MCF 10A (cell line): ENCODE results near the gene SMYD5. TPM values are rescaled to one million over a fixed set of nuclear protein-coding genes. Genes with fewer than 3 reads are reported as not detected.
A peak's percentile ranks its signal among the peaks of the same experiment; 100 is the strongest.
"Not testable (repeated sequence)": the region's sequence is repeated elsewhere in the genome, so short reads cannot be mapped to it uniquely, and the experiment has no call there.

Source experiments
- BruUV-seq: library from RNA; stranded (reverse); fragments of 400-500 nt; replicated peaks from 2 replicates; lab custom pipeline; 2021; lab: Mats Ljungman, UMichigan
- CTCF ChIA-PET: fragments of 300-600 bp; sonication (Branson Sonifier 250); formaldehyde crosslinking; extraction: SDS; loops from one replicate; lab custom pipeline; 2021; ENCODE audit warnings: antibody characterized with exemption, inconsistent platforms; lab: Yijun Ruan, JAX
- POLR2A ChIA-PET: fragments of 300-600, 350-650 bp; sonication (Branson Sonifier 250); formaldehyde crosslinking; extraction: SDS; loops from one replicate; lab custom pipeline; 2020; ENCODE audit warnings: antibody characterized with exemption, inconsistent platforms; lab: Yijun Ruan, JAX
- DNase-seq: peaks from one replicate; pipeline ENCODE4 v3.0.0-alpha.2; 2018; ENCODE audit not compliant: unreplicated experiment
- H3K27ac Mint-ChIP-seq: one replicate; pipeline ENCODE4 v1.8.0; 2022; ENCODE audit warnings: mild to moderate bottlenecking, low read depth, mixed read lengths; ENCODE audit not compliant: unreplicated experiment
- H3K27me3 Mint-ChIP-seq: one replicate; pipeline ENCODE4 v1.8.0; 2022; ENCODE audit warnings: mixed read lengths; ENCODE audit not compliant: insufficient read depth, unreplicated experiment
- H3K36me3 Mint-ChIP-seq: one replicate; pipeline ENCODE4 v1.8.0; 2022; ENCODE audit warnings: mild to moderate bottlenecking, moderate library complexity, mixed read lengths; ENCODE audit not compliant: insufficient read depth, unreplicated experiment
- H3K4me1 Mint-ChIP-seq: one replicate; pipeline ENCODE4 v1.8.0; 2022; ENCODE audit warnings: mixed read lengths; ENCODE audit not compliant: insufficient read depth, unreplicated experiment
- H3K4me3 Mint-ChIP-seq: one replicate; pipeline ENCODE4 v1.8.0; 2022; ENCODE audit warnings: mild to moderate bottlenecking, moderate library complexity, mixed read lengths; ENCODE audit not compliant: unreplicated experiment
- H3K9me3 Mint-ChIP-seq: one replicate; pipeline ENCODE4 v1.8.0; 2022; ENCODE audit warnings: mixed read lengths; ENCODE audit not compliant: unreplicated experiment
- intact Hi-C: fragments of 100-400 bp; cut with micrococcal nuclease; formaldehyde crosslinking; loops from 2 replicates; pipeline ENCODE4 v1.14.1; 2022
- total RNA-seq: library from RNA; stranded (reverse); gene quantifications from 2 replicates; pipeline ENCODE4 v1.2.3, GENCODE V29; 2022
- TF ChIP-seq, protein P1 (sequence below): fragments of 200-600 bp; IDR thresholded peaks from one replicate; pipeline ENCODE4 v1.8.0; 2022; ENCODE audit warnings: antibody characterized with exemption, mild to moderate bottlenecking; ENCODE audit not compliant: unreplicated experiment

SMYD5 gene
- total RNA-seq, 1 experiment from 2014 or later: 34.4 TPM

DNA sequence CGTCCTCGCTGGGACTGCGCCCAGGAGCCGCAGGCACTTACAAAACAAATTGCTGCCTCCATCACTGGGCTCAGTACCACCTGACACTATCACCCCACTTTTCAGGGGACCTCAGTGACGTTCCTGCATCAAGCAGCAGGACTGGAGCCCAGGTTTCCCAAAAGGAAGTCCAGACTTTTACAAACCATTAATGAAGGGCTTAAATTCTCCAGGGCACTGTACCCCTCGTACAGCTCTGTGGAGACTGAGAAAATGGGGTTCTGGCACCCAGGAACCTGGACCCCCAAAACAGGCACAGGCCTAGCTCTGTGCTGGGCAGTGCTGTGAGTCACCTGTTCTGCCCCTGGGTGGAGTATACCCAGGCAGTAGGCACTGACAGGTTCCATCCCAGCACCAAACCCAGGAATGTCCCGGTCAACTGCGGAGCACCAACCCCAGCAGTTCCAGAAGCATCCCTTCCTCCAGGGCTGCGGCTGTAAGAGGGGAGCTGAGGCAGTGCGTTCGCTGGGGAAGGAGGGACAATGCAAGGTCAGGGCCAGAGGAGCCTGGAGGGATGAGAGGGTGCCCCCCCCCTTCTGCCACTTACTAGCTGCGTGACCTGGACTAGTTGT lies 36.3 kb upstream of the SMYD5 start:
- TF ChIP-seq, protein P1, sequence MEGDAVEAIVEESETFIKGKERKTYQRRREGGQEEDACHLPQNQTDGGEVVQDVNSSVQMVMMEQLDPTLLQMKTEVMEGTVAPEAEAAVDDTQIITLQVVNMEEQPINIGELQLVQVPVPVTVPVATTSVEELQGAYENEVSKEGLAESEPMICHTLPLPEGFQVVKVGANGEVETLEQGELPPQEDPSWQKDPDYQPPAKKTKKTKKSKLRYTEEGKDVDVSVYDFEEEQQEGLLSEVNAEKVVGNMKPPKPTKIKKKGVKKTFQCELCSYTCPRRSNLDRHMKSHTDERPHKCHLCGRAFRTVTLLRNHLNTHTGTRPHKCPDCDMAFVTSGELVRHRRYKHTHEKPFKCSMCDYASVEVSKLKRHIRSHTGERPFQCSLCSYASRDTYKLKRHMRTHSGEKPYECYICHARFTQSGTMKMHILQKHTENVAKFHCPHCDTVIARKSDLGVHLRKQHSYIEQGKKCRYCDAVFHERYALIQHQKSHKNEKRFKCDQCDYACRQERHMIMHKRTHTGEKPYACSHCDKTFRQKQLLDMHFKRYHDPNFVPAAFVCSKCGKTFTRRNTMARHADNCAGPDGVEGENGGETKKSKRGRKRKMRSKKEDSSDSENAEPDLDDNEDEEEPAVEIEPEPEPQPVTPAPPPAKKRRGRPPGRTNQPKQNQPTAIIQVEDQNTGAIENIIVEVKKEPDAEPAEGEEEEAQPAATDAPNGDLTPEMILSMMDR: no peak
- no peak overlapping the region for H3K27ac Mint-ChIP-seq
- DNase-seq: peak; percentile 12
- POLR2A ChIA-PET: interaction anchor here (0.6 to 1.5 kb wide), 8 partner anchors 10 to 125 kb away, joined by 3 to 9 read pairs (median 3); no protein-coding TSS in a partner anchor
- H3K27me3 Mint-ChIP-seq: peaks cover 52% of the 10 kb centered on the region
- H3K4me1 Mint-ChIP-seq: peaks cover 9% of the 10 kb centered on the region
- no peaks in the 10 kb centered on the region for H3K9me3 Mint-ChIP-seq
- peak overlapping the region; percentile 86 for H3K4me3 Mint-ChIP-seq
- CTCF ChIA-PET: interaction anchor here (0.6 to 3.9 kb wide), 52 partner anchors 8 to 1126 kb away, joined by 3 to 43 read pairs (median 5); partner anchors contain the start of genes RAB11FIP5 and SMYD5
- no peaks in the 10 kb centered on the region for H3K36me3 Mint-ChIP-seq
- intact Hi-C loops: loop anchor here (1.0 to 10.0 kb wide), 6 partner anchors 35 to 403 kb away; no protein-coding TSS in a partner anchor
- no TSS peak for BruUV-seq

GRCh38 chr2:73185965-73186364 lies 28.1 kb upstream of the SMYD5 start:
- peaks cover 48% of the 10 kb centered on the region for H3K27me3 Mint-ChIP-seq
- ChIA-PET CTCF (interaction anchor here (1.7 kb wide), 1 partner anchor 9 kb away, joined by 10 read pairs; no protein-coding TSS in a partner anchor), POLR2A (interaction anchor here (0.6 kb wide), 1 partner anchor 13 kb away, joined by 3 read pairs; no protein-coding TSS in a partner anchor)
- peaks cover 6% of the 10 kb centered on the region for H3K36me3 Mint-ChIP-seq
- TF ChIP-seq, protein P1: no peak
- no peak overlapping the region for H3K27ac Mint-ChIP-seq
- DNase-seq: no peak
- no peak overlapping the region for H3K4me3 Mint-ChIP-seq
- BruUV-seq: no TSS peak
- H3K9me3 Mint-ChIP-seq: no peaks in the 10 kb centered on the region
- H3K4me1 Mint-ChIP-seq: no peaks in the 10 kb centered on the region
- intact Hi-C loops: no loop called here

- ChIA-PET POLR2A (interaction anchor here (0.5 to 1.1 kb wide), 2 partner anchors 10 to 28 kb away, joined by 3 read pairs; no protein-coding TSS in a partner anchor), CTCF (interaction anchor here (1.1 to 3.1 kb wide), 4 partner anchors 10 to 214 kb away, joined by 3 to 25 read pairs (median 7); no protein-coding TSS in a partner anchor)
- BruUV-seq: no TSS peak
- no peak overlapping the region for H3K27ac Mint-ChIP-seq
- H3K27me3 Mint-ChIP-seq: peaks cover 54% of the 10 kb centered on the region
- intact Hi-C loops: no loop called here
- no peak for DNase-seq
- TF ChIP-seq, protein P1: no peak
- no peak overlapping the region for H3K4me3 Mint-ChIP-seq
- no peaks in the 10 kb centered on the region for H3K9me3 Mint-ChIP-seq
- no peaks in the 10 kb centered on the region for H3K4me1 Mint-ChIP-seq
- H3K36me3 Mint-ChIP-seq: peaks cover 6% of the 10 kb centered on the region
These were observed 26.5 kb upstream of the SMYD5 start for GRCh38 chr2:73187549-73187948.

DNA sequence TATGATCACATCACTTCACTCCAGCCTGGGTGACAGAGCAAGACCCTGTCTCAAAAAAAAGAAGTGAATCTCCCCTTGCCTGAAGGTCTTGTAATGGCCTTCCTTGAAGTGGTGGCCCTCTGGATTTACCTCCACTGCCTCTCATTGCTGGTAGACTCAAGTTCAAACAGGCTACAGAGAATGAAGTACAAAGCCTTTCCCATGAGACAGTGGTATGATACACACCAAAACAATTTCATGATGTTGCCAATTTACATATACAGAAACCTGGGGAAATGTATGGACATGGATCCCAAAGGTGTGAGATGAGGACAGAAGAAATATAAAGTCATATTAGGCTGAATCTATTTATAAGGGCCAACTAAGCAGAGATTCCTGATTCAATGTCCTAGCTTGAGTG lies 16.5 kb upstream of the SMYD5 start:
- H3K9me3 Mint-ChIP-seq: no peaks in the 10 kb centered on the region
- no peaks in the 10 kb centered on the region for H3K27me3 Mint-ChIP-seq
- no peak overlapping the region for H3K4me3 Mint-ChIP-seq
- TF ChIP-seq, protein P1: no peak
- intact Hi-C loops: no loop called here
- ChIA-PET CTCF (interaction anchor here (3.2 kb wide), 1 partner anchor 15 kb away, joined by 14 read pairs; no protein-coding TSS in a partner anchor), POLR2A (no interaction called here)
- H3K36me3 Mint-ChIP-seq: no peaks in the 10 kb centered on the region
- no TSS peak for BruUV-seq
- no peak for DNase-seq
- no peak overlapping the region for H3K27ac Mint-ChIP-seq
- no peaks in the 10 kb centered on the region for H3K4me1 Mint-ChIP-seq

DNA sequence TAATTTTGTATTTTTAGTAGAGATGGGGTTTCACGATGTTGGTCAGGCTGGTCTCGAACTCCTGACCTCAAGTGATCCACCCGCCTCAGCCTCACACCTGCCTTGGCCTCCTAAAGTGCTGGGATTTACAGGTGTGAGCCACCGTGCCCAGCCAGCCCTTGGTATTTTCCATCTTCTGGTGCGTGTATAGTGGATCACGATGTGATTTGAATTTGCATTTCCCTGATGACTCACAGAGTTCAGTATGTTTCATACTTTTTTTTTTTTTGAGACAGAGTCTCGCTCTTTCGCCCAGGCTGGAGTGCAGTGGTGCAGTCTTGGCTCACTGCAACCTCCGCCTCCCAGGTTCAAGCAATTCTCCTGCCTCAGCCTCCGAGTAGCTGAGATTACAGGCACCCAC lies 13.8 kb upstream of the SMYD5 start:
- H3K9me3 Mint-ChIP-seq, H3K4me3 Mint-ChIP-seq, BruUV-seq, H3K27ac Mint-ChIP-seq, H3K27me3 Mint-ChIP-seq, intact Hi-C loops, H3K4me1 Mint-ChIP-seq, H3K36me3 Mint-ChIP-seq, DNase-seq: not testable (repeated sequence)
- CTCF ChIA-PET: interaction anchor here (0.7 to 2.5 kb wide), 2 partner anchors 13 to 49 kb away, joined by 3 to 14 read pairs; partner anchors contain the start of gene SMYD5
- POLR2A ChIA-PET: interaction anchor here (1.1 kb wide), 1 partner anchor 44 kb away, joined by 3 read pairs; no protein-coding TSS in a partner anchor
